ENCODE results near the gene NLRP9.

NLRP9 gene

GRCh38 chr19:55687281-55688201 lies 50.7 kb downstream of the NLRP9 start:
- DNase-seq (ENCODE audit: low read depth in 2 of 2) = no peak

- no peak for DNase-seq (ENCODE audit: low read depth in 2 of 2)
Observed at GRCh38 chr19:55686311-55687050, 51.7 kb downstream of the NLRP9 start.

- DNase-seq (ENCODE audit: low read depth in 2 of 2) = no peak
Observed at GRCh38 chr19:55685776-55686175, 52.4 kb downstream of the NLRP9 start.

GRCh38 chr19:55684946-55685681 lies 53.1 kb downstream of the NLRP9 start:
- no peak for DNase-seq (ENCODE audit: low read depth in 2 of 2)

- DNase-seq (ENCODE audit: low read depth in 2 of 2) = no peak
Observed at GRCh38 chr19:55683449-55684261, 54.5 kb downstream of the NLRP9 start.

- DNase-seq (ENCODE audit: low read depth in 2 of 2) = no peak
Observed at GRCh38 chr19:55681131-55682092, 56.8 kb downstream of the NLRP9 start.

- DNase-seq (ENCODE audit: low read depth in 2 of 2) = no peak
Observed at GRCh38 chr19:55680339-55681130, 57.7 kb downstream of the NLRP9 start.

GRCh38 chr19:55679343-55680257 lies 58.6 kb downstream of the NLRP9 start:
- DNase-seq (ENCODE audit: low read depth in 2 of 2) = no peak

GRCh38 chr19:55678121-55678671 lies 60.0 kb downstream of the NLRP9 start:
- DNase-seq (ENCODE audit: low read depth in 2 of 2) = no peak

GRCh38 chr19:55677572-55678028 lies 60.6 kb downstream of the NLRP9 start:
- DNase-seq (ENCODE audit: low read depth in 2 of 2) = no peak

GRCh38 chr19:55676889-55677505 lies 61.2 kb downstream of the NLRP9 start:
- no peak for DNase-seq (ENCODE audit: low read depth in 2 of 2)

GRCh38 chr19:55676383-55676782 lies 61.8 kb downstream of the NLRP9 start:
- no peak for DNase-seq (ENCODE audit: low read depth in 2 of 2)

GRCh38 chr19:55675661-55676354 lies 62.4 kb downstream of the NLRP9 start:
- DNase-seq (ENCODE audit: low read depth in 2 of 2) = no peak

GRCh38 chr19:55674841-55675660 lies 63.2 kb downstream of the NLRP9 start, which contains the start of gene EPN1:
Gene EPN1, plus strand, starts transcription at chr19:55675226. Its CDS starts 3,402 bp downstream, at chr19:55678628.
- peak; percentile 94 to 95 for DNase-seq (ENCODE audit: low read depth in 2 of 2)

- DNase-seq (ENCODE audit: low read depth in 2 of 2) = no peak
Observed at GRCh38 chr19:55674459-55674840, 63.8 kb downstream of the NLRP9 start.

- DNase-seq (ENCODE audit: low read depth in 2 of 2) = no peak
Observed at GRCh38 chr19:55673889-55674288, 64.3 kb downstream of the NLRP9 start.

Measured in activated CD4-positive, alpha-beta T cell treated with anti-CD3 and anti-CD28 coated beads for 24 hours (primary cell).